ENCODE data around the gene P3H4.

DNA sequence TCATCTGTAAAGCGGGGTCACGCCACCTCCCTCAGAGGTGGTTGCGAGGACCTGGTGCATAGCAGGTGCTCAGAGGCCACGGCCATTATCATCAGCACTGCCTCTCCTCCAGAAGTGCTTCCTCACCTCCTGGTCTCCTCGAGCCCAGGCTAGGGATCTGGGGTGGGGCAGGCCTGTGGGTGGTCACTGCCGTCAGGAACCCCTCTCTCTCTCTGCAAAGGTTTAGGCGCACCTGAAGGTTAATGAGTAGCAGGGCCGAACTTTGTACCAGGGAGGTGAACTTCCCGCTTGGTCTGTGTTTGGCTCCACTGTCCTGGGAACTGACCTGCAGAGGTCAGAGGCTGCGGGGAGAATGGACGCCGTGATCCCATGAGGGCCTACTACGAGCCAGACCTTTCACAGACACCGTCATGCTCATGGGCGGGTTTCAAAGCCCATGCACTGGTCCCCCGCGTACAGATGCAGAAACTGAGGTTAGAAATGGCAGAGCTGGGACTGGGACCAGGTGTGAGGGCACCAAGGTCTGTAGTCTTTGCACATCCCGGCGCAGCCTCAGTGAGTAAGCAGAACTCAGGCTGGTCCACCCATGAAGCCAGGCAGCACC lies 39.1 kb downstream of the P3H4 start:
- TF ChIP-seq, protein P1, sequence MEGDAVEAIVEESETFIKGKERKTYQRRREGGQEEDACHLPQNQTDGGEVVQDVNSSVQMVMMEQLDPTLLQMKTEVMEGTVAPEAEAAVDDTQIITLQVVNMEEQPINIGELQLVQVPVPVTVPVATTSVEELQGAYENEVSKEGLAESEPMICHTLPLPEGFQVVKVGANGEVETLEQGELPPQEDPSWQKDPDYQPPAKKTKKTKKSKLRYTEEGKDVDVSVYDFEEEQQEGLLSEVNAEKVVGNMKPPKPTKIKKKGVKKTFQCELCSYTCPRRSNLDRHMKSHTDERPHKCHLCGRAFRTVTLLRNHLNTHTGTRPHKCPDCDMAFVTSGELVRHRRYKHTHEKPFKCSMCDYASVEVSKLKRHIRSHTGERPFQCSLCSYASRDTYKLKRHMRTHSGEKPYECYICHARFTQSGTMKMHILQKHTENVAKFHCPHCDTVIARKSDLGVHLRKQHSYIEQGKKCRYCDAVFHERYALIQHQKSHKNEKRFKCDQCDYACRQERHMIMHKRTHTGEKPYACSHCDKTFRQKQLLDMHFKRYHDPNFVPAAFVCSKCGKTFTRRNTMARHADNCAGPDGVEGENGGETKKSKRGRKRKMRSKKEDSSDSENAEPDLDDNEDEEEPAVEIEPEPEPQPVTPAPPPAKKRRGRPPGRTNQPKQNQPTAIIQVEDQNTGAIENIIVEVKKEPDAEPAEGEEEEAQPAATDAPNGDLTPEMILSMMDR (IDR thresholded peaks at IDR 0.05) = no peak
- no peak for TF ChIP-seq POLR2A (IDR thresholded peaks at IDR 0.05)

Data from esophagus squamous epithelium (tissue), 4 donors.